A673 (cell line): ENCODE data around the gene RAB21. TPM values are rescaled to one million over a fixed set of nuclear protein-coding genes. Genes with fewer than 3 reads are reported as not detected.

Experiments
- BruUV-seq: library from RNA; stranded (reverse); fragments of 400-500 nt; replicated peaks from 2 replicates; lab custom pipeline; 2021; lab: Mats Ljungman, UMichigan
- CTCF ChIA-PET: fragments of 300-600 bp; sonication (Branson Sonifier 250); formaldehyde crosslinking; loops from one replicate; lab custom pipeline; 2022; ENCODE audit warnings: antibody characterized with exemption; lab: Charles Lee
- POLR2A ChIA-PET: fragments of 300-600 bp; sonication (Branson Sonifier 250); formaldehyde crosslinking; loops from one replicate; lab custom pipeline; 2022; ENCODE audit warnings: antibody characterized with exemption; ENCODE audit not compliant: low non-redundant PET; lab: Charles Lee
- DNase-seq: peaks from one replicate; pipeline ENCODE4 v3.0.0-alpha.2; 2015; ENCODE audit warnings: low spot score
- H3K27ac ChIP-seq: fragments of 200-600 bp; sonication (generic); 2 replicates; pipeline ENCODE4 v1.5.1; 2016; ENCODE audit warnings: mixed run types, low read depth, mild to moderate bottlenecking, mixed read lengths, antibody characterized with exemption, low read length; ENCODE audit not compliant: poor library complexity, severe bottlenecking
- H3K27me3 ChIP-seq: fragments of 200-600 bp; sonication (generic); replicated peaks from 2 replicates; pipeline ENCODE4 v1.6.1; 2017; ENCODE audit warnings: mixed run types, low read depth, mild to moderate bottlenecking, mixed read lengths, antibody characterized with exemption, low read length; ENCODE audit not compliant: insufficient read depth, poor library complexity
- H3K36me3 ChIP-seq: fragments of 200-600 bp; sonication (generic); 2 replicates; pipeline ENCODE4 v1.6.1; 2016; ENCODE audit warnings: mixed run types, mild to moderate bottlenecking, mixed read lengths, antibody characterized with exemption, low read length; ENCODE audit not compliant: insufficient read depth, poor library complexity, severe bottlenecking
- H3K4me1 ChIP-seq: fragments of 200-600 bp; sonication (generic); 2 replicates; pipeline ENCODE4 v1.6.1; 2017; ENCODE audit warnings: mixed run types, mild to moderate bottlenecking, mixed read lengths, antibody characterized with exemption, low read length; ENCODE audit not compliant: insufficient read depth, poor library complexity, severe bottlenecking
- H3K4me3 ChIP-seq: fragments of 200-600 bp; sonication (generic); 2 replicates; pipeline ENCODE4 v1.5.1; 2016; ENCODE audit warnings: low read depth, mixed run types, mild to moderate bottlenecking, mixed read lengths, low read length; ENCODE audit not compliant: poor library complexity, severe bottlenecking
- H3K9me3 ChIP-seq: fragments of 200-600 bp; sonication (generic); 2 replicates; pipeline ENCODE4 v1.6.1; 2016; ENCODE audit warnings: mixed run types, low read depth, mild to moderate bottlenecking, mixed read lengths, antibody characterized with exemption, low read length; ENCODE audit not compliant: poor library complexity, severe bottlenecking
- EZH2 ChIP-seq: fragments of 200-600 bp; sonication (generic); IDR thresholded peaks from 2 replicates; pipeline ENCODE4 v1.6.1; 2017; ENCODE audit warnings: borderline replicate concordance, low read depth, mild to moderate bottlenecking, mixed read lengths, antibody characterized with exemption, low read length; ENCODE audit not compliant: poor library complexity, severe bottlenecking
- intact Hi-C: fragments of 100-400 bp; cut with micrococcal nuclease; formaldehyde crosslinking; loops from one replicate; pipeline ENCODE4 v1.10.0; 2022; ENCODE audit not compliant: unreplicated experiment
- total RNA-seq: library from RNA; stranded (reverse); gene quantifications from 2 replicates; pipeline ENCODE4 v1.2.3, GENCODE V29; 2021
- TF ChIP-seq, protein P1 (sequence below): fragments of 300-800, 200-600 bp; sonication (generic); conservative IDR thresholded peaks from 2 replicates; pipeline ENCODE4 v1.5.1; 2017; ENCODE audit warnings: low read depth, mild to moderate bottlenecking, antibody characterized with exemption, low read length, moderate library complexity, mixed read lengths

RAB21 gene
- total RNA-seq, 1 experiment from 2014 or later: 109 TPM

DNA sequence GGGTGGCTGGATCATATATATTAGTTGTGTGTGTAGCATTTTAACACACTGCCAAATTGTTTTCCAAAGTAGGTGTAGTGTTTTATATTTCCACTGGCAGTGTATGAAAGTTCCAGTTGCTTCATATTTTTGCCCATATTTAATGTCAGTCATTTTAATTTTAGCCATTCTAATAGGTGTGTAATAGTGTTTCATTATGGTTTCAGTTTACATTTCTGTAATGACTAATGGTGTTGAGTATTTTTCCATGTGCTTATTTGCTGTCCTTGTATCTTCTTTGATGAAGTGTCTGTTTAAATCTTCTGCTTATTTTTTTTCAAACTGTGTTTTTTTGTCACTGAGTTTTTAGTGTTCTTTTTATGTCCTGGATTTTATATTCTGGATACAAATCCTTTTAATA is 93.5 kb downstream of the RAB21 start:
- no peak overlapping the region for H3K27ac ChIP-seq
- BruUV-seq: no TSS peak
- TF ChIP-seq EZH2: no peak
- TF ChIP-seq, protein P1, sequence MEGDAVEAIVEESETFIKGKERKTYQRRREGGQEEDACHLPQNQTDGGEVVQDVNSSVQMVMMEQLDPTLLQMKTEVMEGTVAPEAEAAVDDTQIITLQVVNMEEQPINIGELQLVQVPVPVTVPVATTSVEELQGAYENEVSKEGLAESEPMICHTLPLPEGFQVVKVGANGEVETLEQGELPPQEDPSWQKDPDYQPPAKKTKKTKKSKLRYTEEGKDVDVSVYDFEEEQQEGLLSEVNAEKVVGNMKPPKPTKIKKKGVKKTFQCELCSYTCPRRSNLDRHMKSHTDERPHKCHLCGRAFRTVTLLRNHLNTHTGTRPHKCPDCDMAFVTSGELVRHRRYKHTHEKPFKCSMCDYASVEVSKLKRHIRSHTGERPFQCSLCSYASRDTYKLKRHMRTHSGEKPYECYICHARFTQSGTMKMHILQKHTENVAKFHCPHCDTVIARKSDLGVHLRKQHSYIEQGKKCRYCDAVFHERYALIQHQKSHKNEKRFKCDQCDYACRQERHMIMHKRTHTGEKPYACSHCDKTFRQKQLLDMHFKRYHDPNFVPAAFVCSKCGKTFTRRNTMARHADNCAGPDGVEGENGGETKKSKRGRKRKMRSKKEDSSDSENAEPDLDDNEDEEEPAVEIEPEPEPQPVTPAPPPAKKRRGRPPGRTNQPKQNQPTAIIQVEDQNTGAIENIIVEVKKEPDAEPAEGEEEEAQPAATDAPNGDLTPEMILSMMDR: no peak
- peaks cover 49% of the 10 kb centered on the region for H3K4me1 ChIP-seq
- no peak overlapping the region for H3K4me3 ChIP-seq
- intact Hi-C loops: no loop called here
- CTCF ChIA-PET: no interaction called here
- no peaks in the 10 kb centered on the region for H3K27me3 ChIP-seq
- peaks cover 7% of the 10 kb centered on the region for H3K9me3 ChIP-seq
- POLR2A ChIA-PET: no interaction called here
- DNase-seq: no peak
- H3K36me3 ChIP-seq: peaks cover 5% of the 10 kb centered on the region

DNA sequence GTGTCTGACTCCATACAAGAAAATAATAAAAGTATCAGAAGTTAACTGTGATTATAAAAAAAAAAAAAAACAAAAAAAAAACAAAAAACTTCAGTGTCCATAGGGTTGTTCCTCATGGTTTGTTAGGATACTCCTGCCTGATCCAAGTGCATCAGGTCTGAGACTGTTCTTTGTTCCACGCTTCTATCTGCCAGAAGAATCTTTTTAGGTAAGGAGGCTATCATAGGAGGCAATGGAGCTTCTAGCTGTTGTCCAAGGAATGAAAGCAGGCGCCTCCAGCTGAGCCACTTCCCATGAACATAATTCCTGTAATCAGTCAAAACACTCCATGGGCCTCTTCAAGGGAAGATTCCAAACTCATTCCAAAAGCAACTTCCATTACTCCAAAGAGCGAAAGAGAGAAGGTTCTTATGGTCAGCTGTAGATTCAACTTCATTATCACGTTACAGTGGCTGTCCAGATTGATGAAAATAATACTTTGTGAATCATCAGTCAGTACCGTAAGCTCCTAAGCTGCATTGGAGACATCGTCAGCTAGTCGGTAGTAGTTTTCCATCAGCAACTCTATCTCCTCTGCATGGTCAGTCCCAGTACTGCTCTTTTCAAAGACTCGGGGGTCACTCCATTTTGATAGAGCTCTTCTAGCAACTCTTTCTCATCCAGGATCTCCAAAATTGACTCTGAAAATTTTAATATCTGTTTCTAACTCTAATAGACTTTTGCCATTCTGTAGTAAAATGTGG is 94.6 kb downstream of the RAB21 start:
- intact Hi-C loops: no loop called here
- H3K4me1 ChIP-seq: peaks cover 43% of the 10 kb centered on the region
- no peak for TF ChIP-seq EZH2
- TF ChIP-seq, protein P1: no peak
- CTCF ChIA-PET: interaction anchor here (0.5 to 0.6 kb wide), 2 partner anchors 18 to 102 kb away, joined by 3 read pairs; no protein-coding TSS in a partner anchor
- BruUV-seq: TSS peak; percentile 76
- H3K4me3 ChIP-seq: no peak overlapping the region
- POLR2A ChIA-PET: interaction anchor here (0.5 kb wide), 1 partner anchor 340 kb away, joined by 3 read pairs; no protein-coding TSS in a partner anchor
- DNase-seq: peak; percentile 34
- peak overlapping the region; percentile 52 for H3K27ac ChIP-seq
- no peaks in the 10 kb centered on the region for H3K27me3 ChIP-seq
- H3K36me3 ChIP-seq: peaks cover 5% of the 10 kb centered on the region
- peaks cover 7% of the 10 kb centered on the region for H3K9me3 ChIP-seq

Other genes starting within 250 kb of the RAB21 start
- 48.7 and 55.9 TPM in 2 replicates for gene ZFC3H1, start 91.0 kb upstream of the RAB21 start, total RNA-seq
- 7.7 TPM in 2 replicates for gene THAP2, start 90.6 kb upstream of the RAB21 start, total RNA-seq
- gene TMEM19, start 68.8 kb upstream of the RAB21 start, total RNA-seq: 52.6 and 56.3 TPM in 2 replicates
- gene TBC1D15, start 84.9 kb downstream of the RAB21 start, total RNA-seq: 138 and 160 TPM in 2 replicates
- 0.82 and 0.96 TPM in 2 replicates for gene TPH2, start 184.0 kb downstream of the RAB21 start, total RNA-seq